NOMO-1 treated with dmso at 0.1 percent for 144 hours (cell line): ENCODE data around the gene CGREF1.
"Not testable (repeated sequence)": the region's sequence is repeated elsewhere in the genome, so short reads cannot be mapped to it uniquely, and the experiment has no call there.

Experiments
- DNase-seq: peaks from one replicate; lab custom pipeline; 2025; ENCODE audit not compliant: unreplicated experiment; lab: John Stamatoyannopoulos, UW

CGREF1 gene

GRCh38 chr2:27088634-27089033 is 30.3 kb downstream of the CGREF1 start:
- no peak for DNase-seq

- DNase-seq = no peak
Observed at GRCh38 chr2:27087823-27088410, 31.0 kb downstream of the CGREF1 start.

- no peak for DNase-seq
Observed at GRCh38 chr2:27086724-27087593, 32.0 kb downstream of the CGREF1 start, which contains the start of gene KHK. KHK (plus strand) TSS chr2:27086772; CDS start chr2:27087260, 488 bp downstream.

- peak; percentile 95 for DNase-seq
Observed at GRCh38 chr2:27086090-27086723, 32.7 kb downstream of the CGREF1 start.

- no peak for DNase-seq
Observed at GRCh38 chr2:27085673-27086089, 33.2 kb downstream of the CGREF1 start.

- no peak for DNase-seq
Observed at GRCh38 chr2:27085062-27085672, 33.8 kb downstream of the CGREF1 start.

- no peak for DNase-seq
Observed at GRCh38 chr2:27084297-27085061, 34.4 kb downstream of the CGREF1 start.

GRCh38 chr2:27083410-27084296 is 35.3 kb downstream of the CGREF1 start:
- DNase-seq = no peak

- DNase-seq = no peak
Observed at GRCh38 chr2:27082773-27083409, 36.0 kb downstream of the CGREF1 start.

- peak; percentile 24 for DNase-seq
Observed at GRCh38 chr2:27081984-27082772, 36.8 kb downstream of the CGREF1 start.

- no peak for DNase-seq
Observed at GRCh38 chr2:27080603-27080936, 38.4 kb downstream of the CGREF1 start.

- no peak for DNase-seq
Observed at GRCh38 chr2:27080140-27080469, 38.8 kb downstream of the CGREF1 start.

GRCh38 chr2:27079233-27080139 is 39.4 kb downstream of the CGREF1 start:
- DNase-seq = no peak

- no peak for DNase-seq
Observed at GRCh38 chr2:27078267-27079194, 40.4 kb downstream of the CGREF1 start, which contains the start of gene EMILIN1. EMILIN1 (plus strand) TSS chr2:27078615; CDS start chr2:27079066, 451 bp downstream.

GRCh38 chr2:27077231-27077630 is 41.7 kb downstream of the CGREF1 start:
- no peak for DNase-seq

- DNase-seq = no peak
Observed at GRCh38 chr2:27076323-27076722, 42.6 kb downstream of the CGREF1 start.

GRCh38 chr2:27075566-27075871 is 43.4 kb downstream of the CGREF1 start:
- not testable (repeated sequence) for DNase-seq
